Activated CD4-positive, CD25-positive, alpha-beta regulatory T cell (primary cell): ENCODE measurements around the gene TRABD2B.

ENCODE experiments used
- DNase-seq, 4 experiments: peaks; one replicate each; lab custom pipeline; 2025; lab: John Stamatoyannopoulos, UW

The TRABD2B gene

GRCh38 chr1:47935856-47936255, 61.3 kb downstream of the TRABD2B start:
- no peak for DNase-seq

- DNase-seq, result no peak
These were observed 62.0 kb downstream of the TRABD2B start for GRCh38 chr1:47935163-47935562.

- DNase-seq, result no peak
These were observed 62.9 kb downstream of the TRABD2B start for GRCh38 chr1:47934243-47934805.

- no peak for DNase-seq
These were observed 64.4 kb downstream of the TRABD2B start for GRCh38 chr1:47932743-47933142.

- no peak for DNase-seq
These were observed 65.8 kb downstream of the TRABD2B start for GRCh38 chr1:47931395-47931794.

- no peak for DNase-seq
These were observed 66.9 kb downstream of the TRABD2B start for GRCh38 chr1:47930210-47930840.

GRCh38 chr1:47927165-47927564, 70.0 kb downstream of the TRABD2B start:
- no peak for DNase-seq

GRCh38 chr1:47926461-47926999, 70.7 kb downstream of the TRABD2B start:
- no peak for DNase-seq

- DNase-seq, result no peak
These were observed 72.7 kb downstream of the TRABD2B start for GRCh38 chr1:47924270-47925048.

- DNase-seq, result no peak
These were observed 75.2 kb downstream of the TRABD2B start for GRCh38 chr1:47921935-47922415.

GRCh38 chr1:47919113-47919833, 77.9 kb downstream of the TRABD2B start:
- no peak for DNase-seq

GRCh38 chr1:47918257-47918867, 78.8 kb downstream of the TRABD2B start:
- DNase-seq, result no peak

GRCh38 chr1:47917687-47918086, 79.5 kb downstream of the TRABD2B start:
- no peak for DNase-seq

GRCh38 chr1:47915677-47916353, 81.4 kb downstream of the TRABD2B start:
- no peak for DNase-seq

- DNase-seq, result no peak
These were observed 82.1 kb downstream of the TRABD2B start for GRCh38 chr1:47914952-47915676.

GRCh38 chr1:47914218-47914938, 82.8 kb downstream of the TRABD2B start:
- no peak for DNase-seq

- no peak for DNase-seq
These were observed 83.9 kb downstream of the TRABD2B start for GRCh38 chr1:47913225-47913823.

- DNase-seq, result no peak
These were observed 84.4 kb downstream of the TRABD2B start for GRCh38 chr1:47912756-47913155.

- DNase-seq, result no peak
These were observed 85.3 kb downstream of the TRABD2B start for GRCh38 chr1:47911892-47912291.
